Measurements from ENCODE around the gene OR2V2.

Gene OR2V2

GRCh38 chr5:181142054-181142453, 5.3 kb upstream of the OR2V2 start:
- no peak for DNase-seq (ENCODE audit: low read depth in 2 of 2)

DNA sequence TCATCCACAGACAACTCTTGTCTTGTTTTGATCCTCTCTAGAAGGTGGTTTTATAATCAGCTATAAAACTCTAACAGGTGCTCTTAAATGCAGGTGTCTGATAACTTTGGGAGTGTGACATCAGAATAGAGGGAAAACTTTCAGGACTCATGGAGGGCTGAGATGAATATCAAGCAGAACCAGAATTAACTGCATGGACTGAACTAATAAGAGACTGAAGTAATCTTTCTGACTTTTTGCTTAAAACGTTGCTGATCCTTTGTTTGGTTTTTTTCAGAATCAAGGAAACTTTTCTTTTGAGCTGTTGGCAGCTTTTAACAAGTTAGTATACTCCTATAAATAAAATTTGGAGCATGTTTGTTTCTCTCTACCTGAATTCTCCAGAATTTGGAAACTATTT, 2.3 kb upstream of the OR2V2 start:
- DNase-seq (ENCODE audit: low read depth in 2 of 2), result no peak

GRCh38 chr5:181149355-181149754, 2.0 kb downstream of the OR2V2 start:
- DNase-seq (ENCODE audit: low read depth in 2 of 2), result no peak

- no peak for DNase-seq (ENCODE audit: low read depth in 2 of 2)
Observed at GRCh38 chr5:181149806-181150733, 2.7 kb downstream of the OR2V2 start.

DNA sequence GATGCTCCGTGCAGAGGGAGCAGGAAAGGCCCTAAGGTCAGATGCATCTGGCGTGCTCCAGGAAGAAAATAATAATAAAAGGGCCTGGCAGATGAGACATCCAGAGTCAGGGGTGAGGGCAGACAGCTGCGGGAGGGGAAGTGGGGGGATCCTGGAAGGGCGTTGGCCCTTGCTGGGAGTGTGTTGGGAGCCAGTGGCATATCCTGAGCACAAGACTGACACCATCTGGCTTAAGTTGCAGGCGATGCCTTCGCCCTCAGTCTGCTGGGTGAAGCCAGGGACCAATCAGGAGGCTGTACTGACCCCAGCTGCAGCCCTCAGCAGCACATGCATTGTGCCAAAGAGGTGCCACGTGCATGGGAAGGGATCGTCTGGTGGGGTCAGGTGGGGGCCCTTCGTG, 3.8 kb downstream of the OR2V2 start:
- DNase-seq (ENCODE audit: low read depth in 2 of 2), result no peak

DNA sequence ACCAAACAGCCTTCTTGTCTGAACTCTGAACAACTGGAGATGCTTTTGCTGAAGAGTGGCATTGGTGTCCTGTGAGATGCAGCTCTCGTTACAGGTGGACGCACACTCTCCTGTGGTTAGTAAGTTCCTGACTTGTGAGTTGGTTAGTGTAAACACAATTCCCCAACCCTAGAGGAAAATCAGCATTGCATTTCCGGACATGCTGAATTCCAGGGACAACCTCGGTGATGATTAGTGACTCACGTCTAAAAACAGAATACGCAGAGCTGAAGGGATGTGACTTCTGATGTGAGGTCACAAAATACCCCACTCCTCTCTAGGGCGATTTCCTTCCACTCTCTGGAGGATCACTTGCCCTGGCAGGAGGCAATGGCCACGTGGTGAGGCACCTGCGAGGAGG, 5.0 kb downstream of the OR2V2 start:
- no peak for DNase-seq (ENCODE audit: low read depth in 2 of 2)

GRCh38 chr5:181153814-181154213, 6.4 kb downstream of the OR2V2 start:
- DNase-seq (ENCODE audit: low read depth in 2 of 2), result no peak

GRCh38 chr5:181156758-181157157, 9.4 kb downstream of the OR2V2 start:
- DNase-seq (ENCODE audit: low read depth in 2 of 2), result no peak

- DNase-seq (ENCODE audit: low read depth in 2 of 2), result no peak
Observed at GRCh38 chr5:181158869-181159268, 11.5 kb downstream of the OR2V2 start.

DNA sequence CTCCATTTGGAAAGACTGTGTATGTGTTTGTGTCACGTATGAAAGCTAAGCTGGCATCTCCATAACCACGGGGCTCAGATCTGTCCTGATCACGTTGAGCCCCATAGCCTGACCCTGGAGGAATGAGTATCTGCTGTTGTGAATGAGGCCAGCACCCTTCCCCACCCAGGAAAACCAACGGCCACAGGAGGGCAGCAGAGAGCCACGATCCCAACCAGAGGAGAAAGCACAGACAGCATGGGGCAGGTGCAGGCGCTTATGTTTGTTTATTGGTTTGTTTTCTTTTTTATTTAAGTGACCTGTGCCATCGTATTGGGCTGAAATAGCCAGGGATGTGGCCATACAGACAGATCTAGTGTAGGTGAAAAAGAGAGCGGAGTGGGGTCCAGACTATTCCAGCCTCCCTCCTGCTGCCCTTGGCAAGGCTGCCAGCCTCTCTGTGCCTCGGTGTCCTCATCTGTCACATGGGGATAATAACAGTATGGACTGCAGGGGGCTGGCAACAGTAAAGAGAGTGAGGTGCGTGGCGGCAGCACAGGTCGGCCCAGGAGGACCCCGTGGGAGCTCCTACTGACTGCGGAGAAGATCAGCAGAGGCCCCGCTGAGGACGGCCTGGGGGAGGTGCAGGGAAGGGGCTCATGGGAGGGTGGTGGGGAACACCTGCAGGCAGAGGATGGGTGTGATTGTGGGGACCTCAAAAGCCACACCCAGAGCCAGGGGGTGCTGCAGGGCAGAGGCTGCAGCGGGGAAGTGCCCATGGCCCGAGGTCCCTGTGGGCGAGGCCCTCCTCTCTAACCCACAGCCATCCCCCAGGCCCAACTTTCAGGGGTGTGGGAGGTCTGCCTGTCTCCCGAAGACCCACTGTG, 12.1 kb downstream of the OR2V2 start:
- peak; percentile 74 for DNase-seq (ENCODE audit: low read depth in 2 of 2)

DNA sequence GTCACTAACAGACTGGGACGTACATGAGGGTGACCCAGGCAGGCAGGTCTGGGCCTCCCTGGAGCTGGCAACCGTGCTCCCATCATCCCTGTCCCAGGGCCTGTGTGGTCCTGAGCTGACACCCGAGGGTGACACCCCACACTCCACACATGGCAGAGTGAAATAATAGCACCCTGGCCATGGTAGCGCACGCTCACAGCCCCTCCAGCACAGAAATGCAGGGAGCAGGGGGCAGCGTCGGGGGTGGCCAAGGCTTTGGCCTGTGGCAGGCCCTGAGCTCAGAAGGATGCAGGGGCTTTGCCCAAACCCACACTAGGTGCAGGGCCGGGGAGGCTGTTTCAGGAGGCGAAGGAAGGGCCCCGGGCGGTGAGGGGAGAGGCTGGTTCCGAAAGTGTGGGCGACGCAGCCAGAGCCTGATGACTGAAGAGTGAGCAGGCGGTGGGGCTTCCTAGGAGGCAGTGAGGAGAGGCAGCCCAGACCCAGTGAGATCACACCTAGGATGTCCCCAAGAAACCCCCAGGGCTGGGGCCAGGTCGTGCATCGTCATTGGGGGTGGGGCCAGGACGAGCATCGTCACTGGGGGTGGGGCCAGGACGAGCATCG, 12.9 kb downstream of the OR2V2 start:
- DNase-seq (ENCODE audit: low read depth in 2 of 2), result peak; percentile 69 to 81

DNA sequence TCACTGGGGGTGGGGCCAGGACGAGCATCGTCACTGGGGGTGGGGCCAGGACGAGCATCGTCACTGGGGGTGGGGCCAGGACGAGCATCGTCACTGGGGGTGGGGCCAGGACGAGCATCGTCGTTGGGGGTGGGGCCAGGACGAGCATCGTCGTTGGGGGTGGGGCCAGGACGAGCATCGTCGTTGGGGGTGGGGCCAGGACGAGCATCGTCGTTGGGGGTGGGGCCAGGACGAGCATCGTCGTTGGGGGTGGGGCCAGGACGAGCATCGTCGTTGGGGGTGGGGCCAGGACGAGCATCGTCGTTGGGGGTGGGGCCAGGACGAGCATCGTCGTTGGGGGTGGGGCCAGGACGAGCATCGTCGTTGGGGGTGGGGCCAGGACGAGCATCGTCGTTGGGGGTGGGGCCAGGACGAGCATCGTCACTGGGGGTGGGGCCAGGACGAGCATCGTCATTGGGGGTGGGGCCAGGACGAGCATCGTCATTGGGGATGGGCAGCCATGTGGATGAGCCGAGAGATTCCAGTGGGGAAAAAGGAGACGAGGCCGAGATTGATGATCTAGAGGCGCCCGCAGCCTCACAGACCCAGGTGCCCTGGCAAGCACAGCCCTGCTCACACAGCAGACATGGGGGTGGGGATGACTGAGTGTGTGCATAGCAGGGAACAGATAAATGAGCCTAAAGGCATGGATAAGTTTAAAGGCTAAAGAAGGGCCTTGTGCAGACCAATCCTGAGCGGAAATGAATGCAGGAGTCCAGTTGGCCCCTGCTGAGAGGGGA, 13.6 kb downstream of the OR2V2 start:
- peak in 1 of 2 donors; percentile 40 for DNase-seq (ENCODE audit: low read depth in 2 of 2)

- DNase-seq (ENCODE audit: low read depth in 2 of 2), result no peak
Observed at GRCh38 chr5:181161534-181162175, 14.3 kb downstream of the OR2V2 start.

DNA sequence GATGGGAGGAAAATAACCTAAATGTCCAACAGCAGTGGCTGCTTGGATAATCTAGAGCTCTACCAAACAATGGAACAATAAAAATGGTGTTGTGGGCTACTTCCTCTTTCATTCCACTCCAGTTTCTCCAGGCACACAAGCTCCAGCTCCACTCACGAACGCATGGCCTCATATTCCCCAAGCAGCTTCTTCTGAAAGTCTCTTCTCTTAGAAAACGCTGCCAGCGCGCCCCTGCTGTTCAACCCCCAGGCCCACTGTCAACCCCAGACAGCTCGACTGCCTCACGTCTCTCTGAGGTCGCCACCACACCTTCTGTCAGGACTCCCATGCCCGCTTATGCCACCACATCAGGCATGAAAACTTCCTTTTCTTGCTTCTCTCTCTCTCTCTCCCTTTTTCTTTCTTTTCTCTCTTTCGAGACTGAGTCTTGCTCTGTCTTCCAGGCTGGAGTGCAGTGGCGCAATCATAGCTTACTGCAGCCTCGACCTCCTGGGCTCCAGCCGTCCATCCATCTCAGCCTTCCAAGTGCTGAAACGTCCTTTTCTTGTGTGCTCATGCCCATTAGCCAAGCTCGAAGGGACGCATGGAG, 16.2 kb downstream of the OR2V2 start:
- DNase-seq (ENCODE audit: low read depth in 2 of 2), result no peak

DNA sequence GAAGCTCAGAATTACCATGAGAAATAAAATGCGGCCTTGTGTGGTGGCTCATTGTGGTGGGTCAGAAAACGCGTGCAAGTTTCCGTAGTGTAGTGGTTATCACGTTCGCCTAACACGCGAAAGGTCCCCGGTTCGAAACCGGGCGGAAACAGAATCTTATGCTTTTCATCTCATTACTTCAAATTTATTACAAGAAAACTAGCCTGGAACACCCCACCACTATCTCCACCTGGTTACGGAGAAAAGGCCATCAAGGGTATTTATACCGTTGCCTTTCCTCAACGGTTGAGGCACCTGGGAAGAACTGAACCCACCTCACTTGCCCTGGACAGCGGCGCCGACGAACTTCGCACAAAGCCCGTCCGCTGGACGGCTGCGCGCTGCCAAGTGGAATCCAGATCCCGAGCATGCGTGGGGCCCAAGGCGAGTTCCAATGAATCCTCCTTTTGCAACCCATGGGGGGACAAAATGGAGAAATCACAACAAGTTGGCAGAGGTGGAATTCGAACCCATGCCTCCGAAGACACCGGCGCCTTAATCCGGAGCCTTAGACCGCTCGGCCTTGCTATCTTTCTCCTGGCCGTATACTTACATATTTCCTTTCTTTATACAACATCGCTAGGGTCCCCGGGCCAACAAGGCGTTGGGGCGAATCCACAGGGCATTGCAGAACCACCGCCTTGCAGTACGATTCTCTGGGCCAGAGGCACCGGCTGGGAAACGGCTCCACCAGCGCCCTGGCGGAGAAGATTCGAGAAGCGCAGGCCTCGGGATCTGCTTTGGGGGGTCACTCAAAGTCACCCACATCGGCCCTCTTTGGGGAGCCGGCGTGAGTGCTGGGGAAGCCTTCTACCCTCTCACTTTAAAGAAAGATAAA, 16.9 kb downstream of the OR2V2 start:
- DNase-seq (ENCODE audit: low read depth in 2 of 2), result peak in 1 of 2 donors; percentile 30

GRCh38 chr5:181166812-181167733, 19.7 kb downstream of the OR2V2 start:
- no peak for DNase-seq (ENCODE audit: low read depth in 2 of 2)

- DNase-seq (ENCODE audit: low read depth in 2 of 2), result no peak
Observed at GRCh38 chr5:181167814-181168488, 20.6 kb downstream of the OR2V2 start.

DNA sequence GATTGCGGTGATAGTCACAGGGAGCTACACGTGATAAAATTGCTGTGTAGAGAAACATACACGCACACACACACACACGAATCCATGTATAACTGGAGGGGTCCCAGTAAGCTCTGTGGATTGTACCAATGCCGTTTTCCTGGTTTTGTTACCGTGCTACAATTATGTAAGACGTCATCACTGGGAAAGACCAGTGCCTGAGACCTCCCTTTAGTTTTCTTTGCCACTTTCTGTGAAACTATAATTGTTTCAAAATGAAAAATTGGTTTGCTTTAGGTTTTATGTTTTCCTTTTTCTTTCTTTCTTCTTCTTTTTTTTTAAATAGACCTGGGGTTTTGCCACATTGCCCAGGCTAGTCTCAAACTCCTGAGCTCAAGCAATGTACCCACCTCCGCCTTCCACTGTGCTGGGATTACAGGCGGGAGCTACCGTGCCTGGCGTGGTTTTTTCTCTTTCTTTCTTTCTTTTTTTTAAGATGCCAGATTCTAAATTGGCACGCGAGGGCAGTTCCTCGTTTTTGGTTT, 21.3 kb downstream of the OR2V2 start:
- DNase-seq (ENCODE audit: low read depth in 2 of 2), result no peak

Data from stimulated activated CD8-positive, alpha-beta memory T cell treated with anti-CD3 and anti-CD28 coated beads, Interleukin-15, amount 100 ng/mL, for 48 hours (primary cell).